ENCODE measurements around the gene CPA4.
"Not testable (repeated sequence)": the region's sequence is repeated elsewhere in the genome, so short reads cannot be mapped to it uniquely, and the experiment has no call there.

CPA4 gene

GRCh38 chr7:130292682-130293257, at the start of gene CPA4:
TSS of gene CPA4 (plus strand) at chr7:130293161. CDS start at chr7:130293181, 20 bp downstream.
- no peak within 1 kb of the TSS for H3K27ac ChIP-seq
- TF ChIP-seq ZFX (IDR thresholded peaks at IDR 0.05): no peak

- H3K27ac ChIP-seq: not testable (repeated sequence)
These were observed 49.5 kb upstream of the CPA4 start for GRCh38 chr7:130243486-130243885.

- not testable (repeated sequence) for H3K27ac ChIP-seq
These were observed 46.5 kb upstream of the CPA4 start for GRCh38 chr7:130246491-130246890.

GRCh38 chr7:130248842-130249241, 44.1 kb upstream of the CPA4 start:
- not testable (repeated sequence) for H3K27ac ChIP-seq

- not testable (repeated sequence) for H3K27ac ChIP-seq
These were observed 43.3 kb upstream of the CPA4 start for GRCh38 chr7:130249626-130250025.

- H3K27ac ChIP-seq: no peak overlapping the region
- TF ChIP-seq CTCF (conservative IDR thresholded peaks at IDR 0.05): no peak
- TF ChIP-seq ZFX (IDR thresholded peaks at IDR 0.05): no peak
These were observed 38.4 kb upstream of the CPA4 start for GRCh38 chr7:130254555-130254954.

- TF ChIP-seq ZFX (IDR thresholded peaks at IDR 0.05) (no peak), CTCF (conservative IDR thresholded peaks at IDR 0.05) (no peak)
- no peak overlapping the region for H3K27ac ChIP-seq
These were observed 36.3 kb upstream of the CPA4 start for GRCh38 chr7:130256704-130257103.

GRCh38 chr7:130258494-130259078, 34.4 kb upstream of the CPA4 start:
- no peak overlapping the region for H3K27ac ChIP-seq
- TF ChIP-seq CTCF (conservative IDR thresholded peaks at IDR 0.05): no peak
- no peak for TF ChIP-seq ZFX (IDR thresholded peaks at IDR 0.05)

GRCh38 chr7:130262448-130262847, 30.5 kb upstream of the CPA4 start:
- H3K27ac ChIP-seq: no peak overlapping the region
- no peak for TF ChIP-seq CTCF (conservative IDR thresholded peaks at IDR 0.05)

GRCh38 chr7:130263130-130263529, 29.8 kb upstream of the CPA4 start:
- no peak for TF ChIP-seq CTCF (conservative IDR thresholded peaks at IDR 0.05)
- TF ChIP-seq ZFX (IDR thresholded peaks at IDR 0.05): no peak

More at GRCh38 chr7:130263130-130263529, 29.8 kb upstream of the CPA4 start:
- no peak overlapping the region for H3K27ac ChIP-seq

Data from C4-2B (cell line).